GM19468 (cell line): ENCODE measurements around the gene TRIP11.
"Not testable (repeated sequence)": the region's sequence is repeated elsewhere in the genome, so short reads cannot be mapped to it uniquely, and the experiment has no call there.

Experiments used
- ATAC-seq: cut with Tn5 transposase; IDR thresholded peaks from one replicate; pipeline ENCODE4 v1.9.1; 2021; ENCODE audit warnings: mild to moderate bottlenecking, moderate library complexity, moderate number of reproducible peaks; ENCODE audit not compliant: unreplicated experiment; ENCODE audit errors: extremely low read depth

The TRIP11 gene

DNA sequence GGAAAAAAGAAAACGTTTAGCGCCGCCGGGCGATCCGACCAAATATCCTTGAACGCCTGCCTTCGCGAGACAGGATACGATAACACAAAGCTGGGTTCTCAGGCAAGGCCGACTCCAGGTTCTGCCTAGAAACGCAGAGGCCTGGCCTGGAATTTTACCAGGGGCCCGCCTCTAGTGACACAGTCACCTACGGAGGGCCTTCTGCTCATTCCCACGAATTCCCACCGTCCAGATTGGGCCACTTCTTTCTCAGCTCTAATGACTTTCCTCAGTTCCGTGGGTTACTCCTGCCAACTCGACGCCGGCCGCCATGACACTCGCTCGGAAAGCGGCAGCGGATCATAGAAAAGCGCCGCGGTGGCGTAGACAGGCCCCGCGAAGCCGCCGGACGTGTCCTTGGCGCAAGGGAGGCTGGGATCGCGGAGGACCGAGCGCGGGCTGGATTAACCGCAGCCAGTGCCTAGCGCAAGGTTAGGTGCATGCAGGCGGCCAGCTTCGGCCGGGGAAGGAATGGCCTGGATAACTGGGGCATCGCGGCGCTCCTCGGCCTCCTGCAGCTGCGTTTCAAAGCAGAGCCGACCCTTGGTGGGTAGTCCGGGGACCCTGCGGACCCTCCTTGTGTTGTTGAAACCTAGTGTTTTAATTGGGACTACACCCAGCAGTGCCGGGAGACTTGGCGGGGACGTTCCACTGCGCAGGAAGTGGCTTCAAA, at the start of gene TRIP11:
TSS of gene TRIP11 (minus strand) at position 341 of the 712 bp plus-strand sequence. CDS start 374 bp downstream, outside the sequence.
- peak; percentile 97 for ATAC-seq

DNA sequence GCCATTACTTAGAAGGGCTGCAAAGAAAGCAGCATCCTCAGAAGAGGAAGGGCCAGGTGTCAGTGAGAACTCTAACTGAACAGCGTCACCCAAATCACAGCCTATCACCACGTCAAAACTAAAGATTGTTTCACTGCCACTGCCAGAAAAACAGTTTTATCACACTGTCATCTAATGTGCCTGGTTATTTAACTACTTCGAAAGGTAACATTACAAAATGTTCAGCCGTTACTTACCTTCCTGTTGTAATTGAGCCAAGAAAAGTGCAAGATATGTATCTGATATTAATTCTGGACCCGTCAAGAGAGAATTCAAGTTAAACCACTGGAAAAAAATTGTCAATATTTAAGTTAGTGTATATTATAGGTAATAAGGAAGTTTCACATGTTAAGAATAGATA, 48.6 kb upstream of the TRIP11 start:
- ATAC-seq = no peak

DNA sequence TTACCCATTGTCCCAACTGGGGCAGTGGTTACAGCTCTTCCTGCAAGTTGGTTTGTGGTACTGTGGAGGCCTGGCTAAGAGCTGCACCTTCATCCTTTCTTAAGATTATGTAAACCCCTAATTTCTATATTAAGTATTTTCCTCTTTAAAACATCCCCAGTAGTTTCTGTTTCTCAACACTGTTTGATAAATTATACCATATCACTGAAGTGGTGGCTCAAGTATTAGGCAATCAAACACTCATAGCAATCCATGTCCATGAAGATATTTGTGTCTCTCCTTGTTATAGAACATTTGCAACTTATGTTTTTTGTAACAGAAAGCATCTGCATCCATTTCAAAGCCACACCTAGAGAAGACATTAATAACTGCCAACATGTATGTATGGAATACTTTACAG, 34.7 kb upstream of the TRIP11 start:
- no peak for ATAC-seq

DNA sequence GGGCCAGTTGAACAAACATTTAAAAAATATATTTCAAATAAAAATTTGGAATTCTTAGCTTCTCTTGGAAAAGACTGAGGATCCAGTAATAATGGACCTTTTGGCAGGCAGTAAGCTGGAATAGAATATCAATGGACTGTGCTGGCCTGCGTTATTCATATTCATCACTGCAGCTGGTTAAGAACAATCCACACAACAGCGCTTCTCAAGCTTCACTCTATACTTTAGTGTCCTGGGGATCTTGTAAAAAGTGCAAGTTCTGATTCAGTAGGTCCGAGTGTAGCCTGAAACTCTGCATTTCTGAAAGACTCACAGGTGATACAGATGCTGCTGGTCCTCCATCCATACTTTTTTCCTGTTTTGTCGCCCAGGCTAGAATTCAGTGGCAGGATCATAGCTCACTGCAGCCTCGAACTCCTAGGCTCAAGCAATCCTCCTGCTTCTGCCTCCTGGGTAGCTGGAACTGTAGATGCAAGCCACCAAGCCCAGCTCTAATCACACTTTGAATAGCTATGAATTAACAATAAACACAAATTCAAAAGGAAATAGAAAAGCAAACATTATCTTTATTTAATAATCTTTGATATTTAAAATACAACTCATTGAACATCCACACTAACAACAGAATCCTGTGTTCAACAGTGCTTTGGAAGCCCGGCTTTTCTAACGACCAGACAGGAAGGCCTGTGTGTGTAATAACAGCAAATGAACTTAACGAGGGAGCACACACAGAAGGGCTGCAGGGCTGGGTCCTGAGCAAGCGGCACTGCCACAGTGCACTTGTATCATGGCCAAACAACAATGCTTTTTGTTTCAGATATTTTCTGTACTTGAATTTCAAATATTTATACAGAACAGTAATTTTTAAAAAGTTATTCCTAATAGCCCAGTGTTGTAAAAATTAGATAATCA, 18.4 kb upstream of the TRIP11 start:
- ATAC-seq = no peak

DNA sequence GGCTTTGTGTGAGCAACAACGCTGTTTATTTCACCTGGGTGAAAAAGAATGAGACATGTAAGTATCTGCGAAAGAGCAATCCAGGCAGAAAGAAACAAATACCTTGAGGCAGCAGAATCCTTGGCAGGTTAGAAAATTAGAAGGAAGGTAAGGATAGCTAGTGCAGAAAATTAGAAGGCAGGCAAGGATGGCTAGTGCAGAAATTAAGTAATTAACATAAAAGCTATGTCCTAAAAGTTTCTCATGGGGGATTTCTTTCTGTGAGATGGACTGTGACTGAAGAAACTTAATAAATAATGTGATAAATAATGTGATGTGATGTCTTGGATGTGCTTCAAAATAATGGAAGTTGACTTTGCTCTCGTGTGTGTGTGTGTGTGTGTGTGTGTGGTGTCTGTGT, 9.9 kb upstream of the TRIP11 start:
- no peak for ATAC-seq

DNA sequence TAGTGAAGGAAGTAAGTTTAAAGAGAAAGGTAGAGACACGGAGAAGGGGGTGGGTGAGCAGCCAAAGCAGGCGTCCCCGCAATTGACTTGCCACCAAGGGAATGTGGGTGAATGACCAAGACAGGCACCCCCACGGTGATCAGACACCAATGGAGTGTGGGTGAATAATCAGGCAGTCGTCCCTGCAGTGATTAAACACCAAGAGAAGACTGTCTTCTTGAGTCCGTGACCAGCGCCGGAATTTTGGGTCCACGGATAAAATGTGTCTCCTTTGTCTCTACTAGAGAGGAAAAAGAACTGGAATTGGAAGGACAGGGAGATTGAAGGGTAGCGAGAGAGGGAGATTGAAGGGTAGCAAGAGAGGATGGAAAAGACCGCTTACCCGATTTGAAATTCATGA, 9.4 kb upstream of the TRIP11 start:
- ATAC-seq = not testable (repeated sequence)

DNA sequence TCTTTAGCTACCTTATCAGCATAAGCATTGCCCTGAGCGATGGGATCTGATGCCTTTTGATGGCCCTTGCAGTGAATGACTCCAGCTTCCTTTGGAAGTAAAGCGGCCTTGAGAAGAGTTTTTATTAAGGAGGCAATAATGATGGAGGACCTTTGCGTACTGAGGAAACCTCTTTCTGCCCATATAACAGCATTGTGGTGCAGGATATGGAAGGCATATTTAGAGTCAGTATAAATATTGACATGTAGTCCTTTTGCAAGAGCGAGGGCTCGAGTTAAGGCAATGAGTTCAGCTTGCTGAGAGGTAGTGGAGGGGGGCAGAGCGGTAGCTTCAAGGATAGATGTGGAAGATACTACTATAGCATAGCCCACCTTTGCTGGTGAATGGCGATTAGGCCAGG, 6.0 kb upstream of the TRIP11 start:
- not testable (repeated sequence) for ATAC-seq

DNA sequence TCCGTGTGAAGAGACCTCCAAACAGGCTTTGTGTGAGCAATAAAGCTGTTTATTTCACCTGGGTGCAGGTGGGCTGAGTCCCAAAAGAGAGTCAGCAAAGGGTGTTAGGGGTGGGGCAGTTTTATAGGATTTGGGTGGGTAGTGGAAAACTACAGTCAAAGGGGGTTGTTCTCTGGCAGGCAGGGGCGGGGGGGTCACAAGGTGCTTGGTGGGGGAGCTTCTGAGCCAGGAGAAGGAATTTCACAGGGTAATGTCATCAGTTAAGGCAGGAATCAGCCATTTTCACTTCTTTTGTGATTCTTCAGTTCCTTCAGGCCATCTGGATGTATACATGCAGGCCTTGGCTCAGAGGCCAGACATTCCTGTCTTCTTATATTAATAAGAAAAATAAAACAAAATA, 1.9 kb upstream of the TRIP11 start:
- ATAC-seq = not testable (repeated sequence)

DNA sequence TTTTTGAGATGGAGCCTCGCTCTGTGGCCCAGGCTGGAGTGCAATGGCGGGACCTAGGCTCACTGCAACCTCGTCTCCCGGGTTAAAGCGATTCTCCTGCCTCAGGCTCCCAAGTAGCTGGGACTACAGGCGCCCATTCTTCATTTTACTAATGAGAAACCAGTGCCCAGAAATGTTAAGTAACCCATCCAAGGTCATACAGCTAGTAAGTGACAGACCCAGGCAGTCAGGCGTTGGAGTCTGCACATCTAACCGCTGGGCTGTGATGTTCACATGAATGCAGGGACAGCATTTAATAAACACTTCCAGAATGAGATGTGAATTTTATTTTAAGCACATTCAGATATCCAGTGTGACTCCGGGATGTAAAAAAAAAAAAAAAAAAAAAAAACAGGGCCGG, 1.3 kb upstream of the TRIP11 start:
- ATAC-seq = no peak

DNA sequence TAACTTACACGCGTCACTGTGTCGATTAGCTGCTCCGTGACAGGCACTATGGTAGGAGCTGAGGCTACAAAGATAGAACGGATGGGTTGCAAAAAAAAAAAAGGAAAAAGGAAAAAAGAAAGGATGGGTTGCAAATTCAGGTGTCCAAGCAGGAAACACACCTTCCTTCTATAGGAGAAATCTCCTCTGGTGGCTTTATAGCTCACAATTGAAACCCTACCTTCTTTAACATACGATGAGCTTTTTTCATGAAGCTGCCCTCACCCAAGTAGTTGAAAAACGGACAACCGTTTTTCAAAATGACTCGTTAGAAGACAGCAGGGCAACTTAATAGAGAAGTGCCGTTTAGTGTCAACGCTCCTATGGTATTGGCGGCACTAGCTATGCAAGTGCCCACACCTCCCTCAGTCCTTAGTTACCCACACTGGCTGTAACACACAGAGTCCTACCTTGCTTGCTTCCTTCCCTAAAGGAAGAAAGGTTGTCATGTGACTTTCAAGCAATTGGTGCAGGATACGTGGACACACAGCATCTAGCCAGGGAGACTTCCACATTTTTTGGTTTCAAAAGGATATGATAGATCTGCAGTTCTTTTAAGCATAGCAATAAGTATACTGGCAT, 682 bp upstream of the TRIP11 start:
- ATAC-seq = peak; percentile 41

DNA sequence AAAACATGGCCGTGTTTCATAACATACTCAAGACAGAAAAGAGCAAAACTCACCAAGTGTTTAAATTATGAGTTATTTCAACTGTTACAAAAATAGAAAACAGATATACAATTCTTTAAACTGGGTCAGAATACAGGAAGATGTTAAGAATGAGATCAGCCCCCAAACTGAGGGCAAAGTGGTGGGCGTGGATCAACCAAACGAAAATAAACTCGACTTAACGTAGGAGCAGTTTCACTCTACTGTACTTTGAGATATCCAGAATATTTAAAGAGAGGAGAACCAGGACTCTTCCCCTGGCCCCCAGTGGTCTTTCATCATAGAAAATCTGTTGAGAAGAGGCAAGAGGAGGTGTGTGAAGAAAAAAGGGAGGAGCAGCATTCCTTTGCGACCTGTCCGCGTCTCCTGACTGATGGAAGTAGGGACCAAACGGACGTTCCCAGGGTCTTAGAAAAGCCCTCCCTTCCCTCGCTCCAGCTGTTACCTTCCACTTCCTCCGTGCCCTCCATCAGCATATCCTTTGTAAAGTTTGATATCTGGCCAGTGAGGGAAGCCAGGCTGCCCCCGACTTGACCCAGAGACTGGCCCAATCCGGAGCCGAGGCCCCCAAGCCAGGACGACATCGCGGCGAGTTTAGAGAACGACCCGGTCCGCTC, 668 bp downstream of the TRIP11 start:
- no peak for ATAC-seq

DNA sequence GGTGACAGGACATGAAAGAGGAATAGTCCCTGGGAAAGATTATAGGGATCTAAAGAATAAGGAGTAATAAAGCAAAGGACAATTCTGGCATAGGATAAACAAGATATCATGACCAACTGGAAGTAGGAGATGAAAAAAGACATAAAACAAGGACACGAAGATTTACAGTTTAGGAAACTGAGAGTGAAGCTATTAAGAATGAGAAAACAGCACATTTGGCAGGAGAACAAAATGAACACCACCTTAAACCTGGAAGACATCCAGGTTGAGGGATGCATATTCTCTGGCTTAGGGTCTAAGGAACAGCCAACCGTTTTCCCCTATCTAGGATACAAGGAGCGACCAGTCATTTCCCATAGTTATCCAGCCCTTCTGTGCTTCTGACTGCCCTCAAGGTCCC, 1.9 kb downstream of the TRIP11 start:
- no peak for ATAC-seq

DNA sequence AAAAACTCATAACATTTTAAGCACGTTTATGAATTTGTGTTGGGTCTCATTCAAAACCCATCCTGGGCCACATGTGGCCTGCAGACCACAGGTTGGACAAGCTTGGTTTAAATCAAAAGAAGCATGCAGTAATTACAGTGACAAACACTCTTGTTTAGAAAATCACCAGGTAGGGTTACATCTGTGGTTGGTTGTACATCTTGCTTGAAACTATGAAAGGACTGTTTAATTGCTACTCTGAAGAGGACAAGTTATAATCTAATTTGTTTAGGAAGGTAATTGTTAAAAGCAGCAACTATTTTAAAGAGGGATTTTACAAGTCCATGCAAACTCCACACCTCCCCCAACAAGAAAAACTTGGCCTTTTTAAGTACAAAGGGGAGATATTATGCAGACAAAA, 4.0 kb downstream of the TRIP11 start:
- no peak for ATAC-seq

DNA sequence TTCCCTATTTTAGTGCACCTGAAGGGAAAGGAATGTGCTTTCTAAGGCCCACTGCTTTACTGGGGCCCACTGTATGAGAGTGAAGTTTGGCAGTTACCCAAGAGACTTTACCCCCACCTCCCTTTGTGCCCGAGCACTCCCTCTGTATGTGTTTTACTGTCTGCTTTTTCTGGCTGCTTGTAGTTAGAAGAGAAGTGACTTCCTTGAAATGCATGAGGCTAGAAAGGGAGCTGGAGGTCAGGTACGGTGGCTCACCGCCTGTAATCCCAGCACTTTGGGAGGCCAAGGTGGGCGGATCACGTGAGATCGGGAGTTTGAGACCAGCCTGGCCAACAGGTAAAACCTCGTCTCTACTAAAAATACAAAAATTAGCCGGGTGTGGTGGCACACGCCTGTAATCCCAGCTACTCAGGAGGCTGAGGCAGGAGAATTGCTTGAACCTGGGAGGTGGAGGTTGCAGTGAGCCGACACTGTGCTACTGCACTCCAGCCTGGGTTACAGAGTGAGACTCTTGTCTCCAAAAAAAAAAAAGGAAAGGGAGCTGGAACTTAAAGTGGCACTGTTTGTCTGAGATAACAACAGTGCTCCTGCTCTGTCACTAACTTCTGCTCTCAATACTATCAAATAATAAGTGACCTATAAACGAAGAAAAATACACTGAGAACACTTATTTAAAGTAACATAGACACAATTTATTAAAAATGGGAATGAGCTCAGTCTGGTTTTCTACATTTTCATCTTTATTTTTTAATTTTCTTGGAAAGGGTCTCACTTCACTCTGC, 5.8 kb downstream of the TRIP11 start:
- no peak for ATAC-seq

DNA sequence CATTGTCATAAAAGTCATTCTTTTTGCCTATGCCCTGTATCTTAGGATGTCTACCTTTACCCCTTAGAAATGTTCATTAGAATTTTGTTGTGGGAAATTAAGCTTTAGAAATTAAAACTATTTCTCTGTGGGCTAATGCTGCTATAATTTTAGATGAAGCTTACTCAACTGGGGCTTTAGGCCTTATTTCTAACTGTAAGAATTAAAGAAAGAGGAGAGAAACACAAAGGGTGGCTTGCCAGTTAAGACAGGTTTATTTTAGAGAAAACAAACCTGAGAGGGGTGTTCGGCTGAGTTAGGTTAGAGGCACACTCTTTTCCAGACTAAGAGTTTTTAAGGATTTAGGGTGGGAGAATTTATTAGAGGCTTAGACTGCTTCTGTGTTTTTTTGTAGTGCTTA, 6.4 kb downstream of the TRIP11 start:
- ATAC-seq = no peak

DNA sequence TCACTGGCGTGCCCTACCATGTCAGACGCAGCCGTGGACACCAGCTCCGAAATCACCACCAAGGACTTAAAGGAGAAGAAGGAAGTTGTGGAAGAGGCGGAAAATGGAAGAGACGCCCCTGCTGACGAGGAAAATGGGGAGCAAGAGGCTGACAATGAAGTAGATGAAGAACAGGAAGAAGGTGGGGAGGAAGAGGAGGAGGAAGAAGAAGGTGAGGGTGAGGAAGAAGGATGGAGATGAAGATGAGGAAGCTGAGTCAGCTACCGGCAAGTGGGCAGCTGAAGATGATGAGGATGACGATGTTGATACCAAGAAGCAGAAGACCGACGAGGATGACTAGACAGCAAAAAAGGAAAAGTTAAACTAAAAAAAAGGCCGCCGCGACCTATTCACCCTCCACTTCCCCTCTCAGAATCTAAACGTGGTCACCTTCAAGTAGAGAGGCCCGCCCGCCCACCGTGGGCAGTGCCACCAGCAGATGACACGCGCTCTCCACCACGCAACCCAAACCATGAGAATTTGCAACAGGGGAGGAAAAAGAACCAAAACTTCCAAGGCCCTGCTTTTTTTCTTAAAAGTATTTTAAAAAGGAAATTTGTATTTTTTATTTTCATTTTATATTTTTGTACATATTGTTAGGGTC, 13.2 kb downstream of the TRIP11 start:
- ATAC-seq = no peak

DNA sequence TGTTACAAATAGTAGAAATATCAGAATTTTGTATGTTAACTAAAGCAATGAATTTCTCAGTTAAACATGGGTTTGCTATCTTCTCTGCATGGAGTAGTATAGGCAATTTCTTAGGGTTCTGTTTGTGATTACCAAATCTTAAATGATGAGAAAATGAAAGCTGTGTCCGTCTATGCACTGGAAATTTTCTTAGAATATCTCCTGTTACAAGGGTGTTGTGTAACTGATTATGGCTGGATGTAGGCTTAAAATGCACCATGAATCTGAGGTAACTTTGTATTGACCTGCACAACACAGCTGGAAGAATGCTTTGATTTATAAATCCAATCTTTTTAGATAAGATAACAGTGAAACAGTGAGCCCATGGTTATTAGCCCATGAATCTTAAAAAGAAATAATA, 17.8 kb downstream of the TRIP11 start:
- no peak for ATAC-seq

DNA sequence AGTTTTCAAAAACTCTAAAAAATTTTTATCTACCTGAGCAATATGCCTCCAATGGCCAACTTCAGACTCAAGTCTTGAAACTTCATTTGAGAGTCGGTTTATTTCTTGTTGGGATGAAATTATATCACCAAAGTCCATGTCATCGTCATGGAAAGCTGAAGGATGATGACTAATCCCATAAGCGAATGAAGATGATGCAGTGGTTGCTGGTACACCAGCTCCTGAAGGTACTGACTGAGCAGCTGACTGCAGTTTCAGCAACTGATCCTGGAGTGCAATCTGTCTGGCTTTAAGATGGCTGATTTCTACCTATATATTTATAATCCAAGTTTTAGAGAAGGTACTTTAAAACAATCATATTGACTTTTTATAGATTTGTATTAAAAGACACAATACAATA, 18.3 kb downstream of the TRIP11 start:
- ATAC-seq = no peak

DNA sequence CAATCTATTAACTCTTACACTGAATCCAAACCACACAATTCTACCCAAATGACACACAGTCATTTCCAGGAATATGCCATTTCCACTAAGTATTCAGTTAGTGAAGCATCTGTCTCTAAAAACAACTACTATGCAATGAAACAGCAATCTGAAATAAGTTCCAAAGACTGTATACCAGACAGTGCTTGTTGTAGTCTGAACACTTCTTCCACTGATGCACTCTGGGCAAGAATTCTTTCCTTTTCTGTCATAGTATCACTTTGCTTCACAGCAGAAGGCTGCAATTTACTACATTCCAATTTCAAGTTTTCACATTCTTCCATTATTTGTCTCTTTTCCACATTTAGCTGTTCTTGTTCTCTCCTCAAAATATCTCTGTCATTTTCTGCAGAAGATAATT, 25.8 kb downstream of the TRIP11 start:
- ATAC-seq = no peak
